Measurements from ENCODE around the gene RGS12.

DNA sequence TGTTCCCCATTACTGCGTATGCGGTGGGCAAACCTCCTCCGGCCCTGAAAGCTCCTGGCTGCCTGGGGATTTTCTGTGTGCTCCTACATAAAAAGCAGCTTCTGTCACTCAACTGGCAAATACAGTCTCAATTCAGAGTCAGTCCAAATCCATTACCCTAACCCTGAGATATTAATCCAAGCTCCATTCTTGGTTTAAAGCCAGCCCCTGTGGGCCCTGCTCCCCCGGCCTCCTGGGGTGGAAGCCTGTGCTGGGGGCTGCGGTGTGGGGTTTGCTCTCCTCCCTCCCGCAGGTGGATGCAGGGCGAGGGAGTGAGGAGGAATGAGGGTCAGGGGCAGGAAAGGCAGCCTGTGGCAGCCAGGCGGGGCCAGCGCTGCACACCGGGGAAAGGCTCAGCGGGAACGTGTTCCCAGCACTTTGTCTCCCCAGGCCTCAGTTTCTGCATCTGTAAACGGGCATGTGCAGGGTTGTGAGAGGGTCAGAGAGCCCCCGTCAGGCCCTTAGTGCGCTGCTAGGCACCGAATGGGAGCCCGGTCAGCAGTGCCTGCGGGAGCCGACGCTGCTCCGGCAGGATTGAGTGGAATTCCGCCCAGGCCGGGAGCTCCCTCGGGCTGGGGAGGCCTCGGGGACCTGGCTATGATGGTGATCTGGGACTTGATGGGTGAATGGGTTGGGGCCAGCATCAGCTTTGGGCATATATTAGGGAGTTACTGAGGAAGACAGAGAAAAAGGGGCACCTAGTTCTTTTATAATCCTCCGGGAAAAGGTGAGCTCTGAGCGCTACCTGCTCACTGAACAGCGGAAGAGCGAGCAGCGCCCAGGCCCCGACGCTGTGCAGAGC is 6.3 kb upstream of the RGS12 start:
- no peak for TF ChIP-seq POLR2AphosphoS5 (IDR thresholded peaks at IDR 0.05)
- no peak for TF ChIP-seq POLR2A (IDR thresholded peaks at IDR 0.05)
